Body of pancreas (tissue), 4 donors: ENCODE data around the gene SELENOS. TPM values are rescaled to one million over a fixed set of nuclear protein-coding genes. Genes with fewer than 3 reads are reported as not detected.

Experiments
- ATAC-seq: fragments of 150-250 bp; one replicate; pipeline ENCODE4 v1.9.1; 2016
- DNase-seq, 4 donors: peaks; one replicate each; pipeline ENCODE4 v3.0.0-alpha.2; 2019
- H3K27ac ChIP-seq, 4 donors: fragments of 200-600 bp; sonication (generic); 1 replicate in 3 of 4; 2 replicates in 1 of 4; pipeline versions ENCODE4 v1.5.1 to v1.6.1; 2016 to 2019; ENCODE audit warnings: mild to moderate bottlenecking in 1 of 4, mixed read lengths in 1 of 4, moderate library complexity in 1 of 4
- H3K27me3 ChIP-seq, 2 donors: fragments of 200-600 bp; sonication (generic); one replicate each; pipeline ENCODE4 v1.6.0; 2016; ENCODE audit warnings: mild to moderate bottlenecking in 1 of 2
- H3K36me3 ChIP-seq, 2 donors: fragments of 200-600 bp; sonication (generic); replicated peaks in 1 of 2; 2 replicates each; pipeline ENCODE4 v1.5.1; 2016; ENCODE audit warnings: low read depth in 2 of 2; ENCODE audit not compliant: insufficient read depth in 1 of 2
- H3K4me1 ChIP-seq: fragments of 200-600 bp; sonication (generic); one replicate; pipeline ENCODE4 v1.6.0; 2016
- H3K4me3 ChIP-seq, 2 donors: fragments of 200-600 bp; sonication (generic); 1 replicate in 1 of 2; 2 replicates in 1 of 2; pipeline ENCODE4 v1.5.1; 2016 to 2019
- H3K9me3 ChIP-seq, 3 donors: fragments of 200-600 bp; sonication (generic); 1 replicate in 2 of 3; 2 replicates in 1 of 3; pipeline ENCODE4 v1.5.1; 2016
- CTCF ChIP-seq, 7 experiments: fragments of 450-650 bp in 4 of 7; fragments of 200-600 bp in 3 of 7; sonication (generic) in 3 of 7; IDR thresholded peaks; one replicate each; pipeline ENCODE4 v1.5.1; 2016 to 2019; ENCODE audit warnings: antibody characterized with exemption in 7 of 7
- POLR2A ChIP-seq, 3 donors: fragments of 450-650 bp; IDR thresholded peaks; one replicate each; pipeline ENCODE4 v1.6.1; 2016; ENCODE audit warnings: antibody characterized with exemption in 3 of 3, mild to moderate bottlenecking in 2 of 3
- WGBS, 2 donors: methylation state at CpG; one replicate each; pipeline ENCODE4 v1.1.5; 2017; 5-methylcytosine and 5-hydroxymethylcytosine counted together
- intact Hi-C: fragments of 100-400 bp; cut with DNase I; formaldehyde crosslinking; loops from one replicate; pipeline ENCODE4 v1.15.1; 2023
- total RNA-seq, 2 donors: library from RNA; depleted of rRNA; stranded (reverse); fragments of >200 nt; gene quantifications; one replicate each; pipeline ENCODE4 v1.1.0, GENCODE V29; 2016

SELENOS gene
- total RNA-seq, 2 donors from 2014 or later, result 37.2 to 45.1 TPM

- H3K4me3 ChIP-seq, result no peak overlapping the region
- TF ChIP-seq POLR2A (IDR thresholded peaks at IDR 0.05) (no peak), CTCF (IDR thresholded peaks at IDR 0.05) (no peak)
- H3K36me3 ChIP-seq, result peaks cover 0 to 3% of the 10 kb centered on the region in 2 donors
- H3K9me3 ChIP-seq, result no peaks in the 10 kb centered on the region
- H3K27ac ChIP-seq, result no peak overlapping the region
- no peak for ATAC-seq
- peaks cover 6% of the 10 kb centered on the region for H3K4me1 ChIP-seq
- 77 to 97% methylated on average over 12 of the region's 12 CpGs for WGBS, 2 donors
- H3K27me3 ChIP-seq, result no peaks in the 10 kb centered on the region
- DNase-seq, result peak in 1 of 4 donors; percentile 44
- intact Hi-C loops, result no loop called here
Observed at GRCh38 chr15:101237251-101237650, 40.0 kb downstream of the SELENOS start.

GRCh38 chr15:101233651-101234280 lies 43.5 kb downstream of the SELENOS start:
- Histone ChIP-seq H3K27ac (no peak overlapping the region), H3K27me3 (no peaks in the 10 kb centered on the region), H3K36me3 (peaks cover 0 to 3% of the 10 kb centered on the region in 2 donors), H3K4me1 (no peaks in the 10 kb centered on the region), H3K9me3 (no peaks in the 10 kb centered on the region), H3K4me3 (no peak overlapping the region)
- WGBS, 2 donors, result 86 to 95% methylated on average over 5 of the region's 5 CpGs
- TF ChIP-seq POLR2A (IDR thresholded peaks at IDR 0.05), result no peak
- TF ChIP-seq CTCF (IDR thresholded peaks at IDR 0.05), result no peak
- intact Hi-C loops, result no loop called here
- ATAC-seq (no peak), DNase-seq (no peak)

GRCh38 chr15:101232677-101233076 lies 44.6 kb downstream of the SELENOS start:
- 79 to 83% methylated on average over 5 of the region's 5 CpGs for WGBS, 2 donors
- Histone ChIP-seq H3K4me3 (no peak overlapping the region), H3K36me3 (peaks cover 0 to 3% of the 10 kb centered on the region in 2 donors), H3K4me1 (no peaks in the 10 kb centered on the region), H3K9me3 (no peaks in the 10 kb centered on the region), H3K27ac (no peak overlapping the region), H3K27me3 (no peaks in the 10 kb centered on the region)
- TF ChIP-seq POLR2A (IDR thresholded peaks at IDR 0.05) (no peak), CTCF (IDR thresholded peaks at IDR 0.05) (no peak)
- intact Hi-C loops, result no loop called here
- DNase-seq (no peak), ATAC-seq (no peak)

- intact Hi-C loops, result no loop called here
- no peak overlapping the region for H3K27ac ChIP-seq
- no peaks in the 10 kb centered on the region for H3K9me3 ChIP-seq
- H3K4me3 ChIP-seq, result no peak overlapping the region
- H3K4me1 ChIP-seq, result no peaks in the 10 kb centered on the region
- ATAC-seq, result no peak
- TF ChIP-seq POLR2A (IDR thresholded peaks at IDR 0.05) (no peak), CTCF (IDR thresholded peaks at IDR 0.05) (no peak)
- H3K36me3 ChIP-seq, result no peaks in the 10 kb centered on the region
- no peak for DNase-seq
- H3K27me3 ChIP-seq, result no peaks in the 10 kb centered on the region
Observed at GRCh38 chr15:101228313-101228712, 49.0 kb downstream of the SELENOS start.

- no peaks in the 10 kb centered on the region for H3K9me3 ChIP-seq
- ATAC-seq (no peak), DNase-seq (no peak)
- H3K27me3 ChIP-seq, result no peaks in the 10 kb centered on the region
- 83 to 85% methylated on average over 5 of the region's 5 CpGs for WGBS, 2 donors
- intact Hi-C loops, result no loop called here
- no peak for TF ChIP-seq CTCF (IDR thresholded peaks at IDR 0.05)
- TF ChIP-seq POLR2A (IDR thresholded peaks at IDR 0.05), result no peak
- H3K27ac ChIP-seq, result no peak overlapping the region
- peaks cover 12% of the 10 kb centered on the region for H3K4me1 ChIP-seq
- H3K36me3 ChIP-seq, result no peaks in the 10 kb centered on the region
- no peak overlapping the region for H3K4me3 ChIP-seq
Observed at GRCh38 chr15:101225658-101226057, 51.6 kb downstream of the SELENOS start.
